GM12801 (cell line): ENCODE measurements around the gene CCDC175.

Experiments
- CTCF ChIP-seq: IDR thresholded peaks from one replicate; pipeline ENCODE4 v1.5.1; 2011; ENCODE audit warnings: control low read depth; ENCODE audit not compliant: insufficient read length; ENCODE audit errors: extremely low read depth

Gene CCDC175

DNA sequence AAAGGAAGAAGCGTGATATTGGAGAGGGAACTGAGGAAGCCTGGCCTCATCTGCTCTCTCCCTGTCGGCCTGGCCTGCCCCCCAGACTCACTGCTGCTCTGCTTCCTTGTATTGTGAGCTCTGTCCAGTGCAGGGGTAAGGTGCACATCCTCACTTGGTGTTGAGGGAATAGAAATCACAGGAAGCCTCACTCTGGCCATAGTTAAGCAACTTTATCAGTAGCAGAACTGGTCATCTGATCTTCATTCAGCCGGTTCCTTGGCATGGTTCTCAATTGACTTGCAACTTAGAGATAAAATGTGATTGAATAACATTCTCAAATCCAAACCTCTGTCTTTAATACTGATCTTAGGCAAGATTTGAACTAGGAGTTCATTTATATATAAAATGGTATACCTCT lies 11.5 kb upstream of the CCDC175 start:
- TF ChIP-seq CTCF: no peak

GRCh38 chr14:59585891-59586554 lies 9.4 kb upstream of the CCDC175 start:
- TF ChIP-seq CTCF: no peak

- no peak for TF ChIP-seq CTCF
Measured at GRCh38 chr14:59583755-59584154, 7.1 kb upstream of the CCDC175 start.

DNA sequence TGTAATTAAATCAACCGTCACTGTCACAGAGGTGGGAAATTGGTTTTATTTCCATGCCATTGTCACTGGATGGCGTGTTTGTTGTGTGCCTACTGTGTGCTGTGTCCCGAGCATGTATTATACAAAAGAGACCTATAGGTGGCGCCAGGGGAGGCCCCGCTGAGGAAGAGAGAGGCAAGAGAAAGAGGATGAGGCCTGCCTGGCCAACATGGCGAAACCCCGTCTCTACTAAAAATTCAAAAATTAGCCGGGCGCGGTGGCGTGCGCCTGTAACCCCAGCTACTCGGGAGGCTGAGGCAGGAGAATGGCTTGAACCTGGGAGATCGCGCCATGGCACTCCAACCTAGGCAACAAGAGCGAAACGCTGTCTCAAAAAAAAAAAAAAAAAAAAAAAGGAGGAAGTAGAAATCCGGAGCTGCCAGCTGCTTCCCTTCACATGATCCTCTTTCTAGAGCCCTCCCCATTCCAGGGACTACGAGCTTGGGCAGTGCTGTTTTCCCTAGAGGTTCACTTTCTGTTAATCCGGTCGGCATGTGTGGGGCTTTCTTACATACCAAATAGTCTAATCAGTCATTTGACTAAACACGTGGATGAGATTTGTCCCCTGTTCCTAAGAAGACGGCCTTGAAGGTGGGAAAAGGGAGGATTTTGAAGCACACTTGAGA lies 6.4 kb upstream of the CCDC175 start:
- TF ChIP-seq CTCF: no peak

DNA sequence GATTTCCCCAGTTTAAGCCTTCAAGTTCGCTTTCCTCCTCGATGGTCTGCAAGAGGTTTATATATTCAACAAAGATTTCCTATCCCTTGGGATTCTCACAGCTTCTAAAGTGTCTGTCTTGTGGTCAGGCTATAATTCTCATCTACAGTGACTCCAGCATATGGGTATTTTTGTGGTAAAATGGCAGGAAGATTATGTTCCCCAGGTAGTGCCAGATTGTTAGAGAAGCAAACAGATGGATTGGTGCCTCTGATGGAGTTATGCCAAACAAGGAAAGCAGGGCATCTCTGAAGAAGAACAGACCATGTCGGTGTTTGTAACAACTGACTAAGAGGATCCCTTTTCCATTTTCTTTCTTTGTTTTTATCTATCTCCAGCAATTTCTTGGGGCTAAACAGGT lies 5.5 kb upstream of the CCDC175 start:
- no peak for TF ChIP-seq CTCF

DNA sequence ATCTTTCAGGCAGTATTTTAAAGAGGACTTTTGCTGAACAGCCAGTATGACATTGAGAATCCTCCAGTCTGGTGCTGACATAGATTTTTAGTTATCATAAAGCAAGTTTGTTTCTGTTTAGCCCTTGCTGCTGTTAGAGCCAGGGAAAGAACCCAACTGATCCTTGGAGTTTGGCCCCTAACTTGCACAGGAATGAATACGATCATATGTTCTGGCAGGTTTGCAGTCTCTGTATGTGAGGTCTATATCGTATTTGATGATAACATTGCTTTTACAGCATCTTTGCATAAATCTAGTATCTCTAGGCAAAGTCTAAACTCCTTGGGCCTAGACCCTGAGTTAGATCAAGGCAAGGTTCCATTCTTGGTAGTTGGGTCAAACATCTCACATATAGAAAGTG lies 4.3 kb upstream of the CCDC175 start:
- TF ChIP-seq CTCF: no peak

- TF ChIP-seq CTCF: no peak
Measured at GRCh38 chr14:59570122-59570521, 6.5 kb downstream of the CCDC175 start.

DNA sequence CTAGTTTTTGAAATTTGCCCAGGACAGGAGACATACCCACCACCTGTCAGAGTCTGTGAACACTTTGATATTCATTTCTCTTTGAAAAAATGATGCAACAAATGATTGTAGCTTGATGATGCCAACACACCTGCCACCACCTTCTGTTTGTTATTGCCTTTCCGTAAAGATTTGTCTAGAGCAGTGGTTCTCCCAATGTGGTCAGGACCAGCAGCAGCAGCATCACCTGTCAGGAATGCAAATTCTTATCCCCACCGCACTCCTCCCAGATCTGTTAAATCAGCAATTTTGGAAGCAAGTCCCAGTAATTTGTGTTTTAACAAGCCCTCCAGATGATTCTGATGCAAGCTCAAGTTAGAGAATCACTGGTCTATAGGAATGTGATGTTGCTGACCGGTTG lies 9.9 kb downstream of the CCDC175 start:
- no peak for TF ChIP-seq CTCF
